IPS-15b (cell line): ENCODE data around the gene PRR18.

ENCODE experiments used
- H3K27me3 ChIP-seq: one replicate; pipeline ENCODE4 v1.6.1; 2013; ENCODE audit warnings: low read length; ENCODE audit not compliant: control insufficient read depth, insufficient read depth
- H3K36me3 ChIP-seq: one replicate; pipeline ENCODE4 v1.6.1; 2013; ENCODE audit warnings: low read length; ENCODE audit not compliant: control insufficient read depth, insufficient read depth
- H3K4me1 ChIP-seq: one replicate; pipeline ENCODE4 v1.6.1; 2013; ENCODE audit warnings: mild to moderate bottlenecking, low read length; ENCODE audit not compliant: control insufficient read depth, insufficient read depth
- H3K4me3 ChIP-seq: one replicate; pipeline ENCODE4 v1.5.1; 2013; ENCODE audit warnings: low read depth, low read length
- H3K9ac ChIP-seq: one replicate; pipeline ENCODE4 v1.6.1; 2013; ENCODE audit warnings: low read depth, mild to moderate bottlenecking, low read length
- H3K9me3 ChIP-seq: one replicate; pipeline ENCODE4 v1.6.1; 2013; ENCODE audit warnings: mild to moderate bottlenecking, low read length; ENCODE audit not compliant: control insufficient read depth, insufficient read depth

The PRR18 gene

GRCh38 chr6:166278579-166279392 is 29.4 kb downstream of the PRR18 start:
- peaks cover 4% of the 10 kb centered on the region for H3K27me3 ChIP-seq

GRCh38 chr6:166277892-166278578 is 30.2 kb downstream of the PRR18 start:
- H3K4me3 ChIP-seq: no peak overlapping the region
- H3K4me1 ChIP-seq: no peaks in the 10 kb centered on the region
- no peaks in the 10 kb centered on the region for H3K9me3 ChIP-seq
- H3K27me3 ChIP-seq: peaks cover 6% of the 10 kb centered on the region
- H3K36me3 ChIP-seq: no peaks in the 10 kb centered on the region
- no peak overlapping the region for H3K9ac ChIP-seq

More at GRCh38 chr6:166278579-166279392, 29.4 kb downstream of the PRR18 start:
- Histone ChIP-seq H3K4me3 (no peak overlapping the region), H3K9ac (no peak overlapping the region), H3K36me3 (no peaks in the 10 kb centered on the region), H3K4me1 (no peaks in the 10 kb centered on the region), H3K9me3 (no peaks in the 10 kb centered on the region)

- H3K36me3 ChIP-seq: no peaks in the 10 kb centered on the region
- H3K4me1 ChIP-seq: no peaks in the 10 kb centered on the region
- H3K27me3 ChIP-seq: peaks cover 6% of the 10 kb centered on the region
- H3K9ac ChIP-seq: no peak overlapping the region
- no peak overlapping the region for H3K4me3 ChIP-seq
- H3K9me3 ChIP-seq: no peaks in the 10 kb centered on the region
These were observed 31.2 kb downstream of the PRR18 start for GRCh38 chr6:166277018-166277417.

GRCh38 chr6:166275714-166276166 is 32.5 kb downstream of the PRR18 start:
- Histone ChIP-seq H3K9ac (no peak overlapping the region), H3K4me3 (no peak overlapping the region), H3K27me3 (peaks cover 6% of the 10 kb centered on the region), H3K36me3 (no peaks in the 10 kb centered on the region), H3K9me3 (no peaks in the 10 kb centered on the region), H3K4me1 (no peaks in the 10 kb centered on the region)

GRCh38 chr6:166274739-166275370 is 33.3 kb downstream of the PRR18 start:
- H3K9ac ChIP-seq: no peak overlapping the region
- H3K27me3 ChIP-seq: peaks cover 13% of the 10 kb centered on the region
- H3K36me3 ChIP-seq: no peaks in the 10 kb centered on the region
- H3K4me1 ChIP-seq: no peaks in the 10 kb centered on the region
- no peak overlapping the region for H3K4me3 ChIP-seq
- no peaks in the 10 kb centered on the region for H3K9me3 ChIP-seq

- no peaks in the 10 kb centered on the region for H3K9me3 ChIP-seq
- H3K27me3 ChIP-seq: peaks cover 20% of the 10 kb centered on the region
- no peak overlapping the region for H3K4me3 ChIP-seq
- H3K9ac ChIP-seq: no peak overlapping the region
- H3K36me3 ChIP-seq: no peaks in the 10 kb centered on the region
- H3K4me1 ChIP-seq: no peaks in the 10 kb centered on the region
These were observed 34.0 kb downstream of the PRR18 start for GRCh38 chr6:166274163-166274562.

GRCh38 chr6:166271376-166271765 is 36.8 kb downstream of the PRR18 start:
- Histone ChIP-seq H3K4me1 (peaks cover 3% of the 10 kb centered on the region), H3K27me3 (peaks cover 41% of the 10 kb centered on the region), H3K9me3 (no peaks in the 10 kb centered on the region), H3K4me3 (no peak overlapping the region), H3K9ac (no peak overlapping the region), H3K36me3 (no peaks in the 10 kb centered on the region)

- Histone ChIP-seq H3K27me3 (peaks cover 39% of the 10 kb centered on the region), H3K4me1 (peaks cover 3% of the 10 kb centered on the region), H3K4me3 (no peak overlapping the region), H3K36me3 (no peaks in the 10 kb centered on the region), H3K9me3 (no peaks in the 10 kb centered on the region), H3K9ac (no peak overlapping the region)
These were observed 37.4 kb downstream of the PRR18 start for GRCh38 chr6:166270706-166271375.

- Histone ChIP-seq H3K4me1 (peaks cover 3% of the 10 kb centered on the region), H3K27me3 (peaks cover 43% of the 10 kb centered on the region), H3K9me3 (no peaks in the 10 kb centered on the region), H3K36me3 (no peaks in the 10 kb centered on the region), H3K4me3 (no peak overlapping the region), H3K9ac (no peak overlapping the region)
These were observed 38.7 kb downstream of the PRR18 start for GRCh38 chr6:166269301-166270039.

- H3K4me1 ChIP-seq: peaks cover 3% of the 10 kb centered on the region
- H3K36me3 ChIP-seq: no peaks in the 10 kb centered on the region
- H3K4me3 ChIP-seq: no peak overlapping the region
- peaks cover 43% of the 10 kb centered on the region for H3K27me3 ChIP-seq
- H3K9ac ChIP-seq: no peak overlapping the region
- H3K9me3 ChIP-seq: no peaks in the 10 kb centered on the region
These were observed 39.8 kb downstream of the PRR18 start for GRCh38 chr6:166268431-166268830.

GRCh38 chr6:166267526-166267925 is 40.7 kb downstream of the PRR18 start:
- Histone ChIP-seq H3K27me3 (peaks cover 47% of the 10 kb centered on the region), H3K4me3 (no peak overlapping the region), H3K36me3 (no peaks in the 10 kb centered on the region), H3K9ac (no peak overlapping the region), H3K9me3 (no peaks in the 10 kb centered on the region), H3K4me1 (peaks cover 3% of the 10 kb centered on the region)
